ENCODE measurements around the gene ADGRB3. TPM values are rescaled to one million over a fixed set of nuclear protein-coding genes. Genes with fewer than 3 reads are reported as not detected.

ADGRB3 gene
- total RNA-seq, 6 donors from 2014 or later, result 1.1 to 7.3 (median 3.0) TPM

GRCh38 chr6:69232496-69232895 lies 597.4 kb downstream of the ADGRB3 start:
- TF ChIP-seq POLR2A (IDR thresholded peaks at IDR 0.05), result no peak
- no peaks in the 10 kb centered on the region for H3K4me1 ChIP-seq
- ATAC-seq (ENCODE audit: low FRiP score in 2 of 2), result no peak
- WGBS, 2 donors, result 24 to 27% methylated on average over 8 of the region's 8 CpGs
- H3K4me3 ChIP-seq, result no peak overlapping the region
- no peak for DNase-seq
- H3K27ac ChIP-seq, result no peak overlapping the region
- no peaks in the 10 kb centered on the region for H3K9me3 ChIP-seq
- H3K36me3 ChIP-seq, result no peaks in the 10 kb centered on the region
- H3K27me3 ChIP-seq, result no peaks in the 10 kb centered on the region

GRCh38 chr6:69232911-69233448 lies 597.9 kb downstream of the ADGRB3 start:
- Histone ChIP-seq H3K27ac (no peak overlapping the region), H3K27me3 (no peaks in the 10 kb centered on the region), H3K36me3 (no peaks in the 10 kb centered on the region), H3K9me3 (no peaks in the 10 kb centered on the region), H3K4me1 (no peaks in the 10 kb centered on the region), H3K4me3 (no peak overlapping the region)
- DNase-seq (peak; percentile 48 to 91), ATAC-seq (ENCODE audit: low FRiP score in 2 of 2) (peak; percentile 80 to 81)
- 6 to 9% methylated on average over 28 of the region's 28 CpGs for WGBS, 2 donors
- no peak for TF ChIP-seq EP300 (IDR thresholded peaks at IDR 0.05)
- no peak for TF ChIP-seq POLR2AphosphoS5 (IDR thresholded peaks at IDR 0.05)
- TF ChIP-seq CTCF (IDR thresholded peaks at IDR 0.05), result no peak
- no peak for TF ChIP-seq POLR2A (IDR thresholded peaks at IDR 0.05)

- TF ChIP-seq CTCF (IDR thresholded peaks at IDR 0.05) (no peak), EP300 (IDR thresholded peaks at IDR 0.05) (no peak), POLR2AphosphoS5 (IDR thresholded peaks at IDR 0.05) (no peak), POLR2A (IDR thresholded peaks at IDR 0.05) (no peak)
- Histone ChIP-seq H3K4me1 (no peaks in the 10 kb centered on the region), H3K27me3 (no peaks in the 10 kb centered on the region), H3K9me3 (no peaks in the 10 kb centered on the region), H3K27ac (no peak overlapping the region), H3K36me3 (no peaks in the 10 kb centered on the region), H3K4me3 (no peak overlapping the region)
- no peak for DNase-seq
- 10 to 43% methylated on average over 1 of the region's 1 CpG for WGBS, 2 donors
- ATAC-seq (ENCODE audit: low FRiP score in 2 of 2), result no peak
These were observed 603.0 kb downstream of the ADGRB3 start for GRCh38 chr6:69238067-69238466.

- DNase-seq (no peak), ATAC-seq (ENCODE audit: low FRiP score in 2 of 2) (no peak)
- Histone ChIP-seq H3K4me1 (no peaks in the 10 kb centered on the region), H3K27ac (no peak overlapping the region), H3K9me3 (no peaks in the 10 kb centered on the region), H3K4me3 (no peak overlapping the region), H3K36me3 (no peaks in the 10 kb centered on the region), H3K27me3 (no peaks in the 10 kb centered on the region)
- 80 to 93% methylated on average over 2 of the region's 2 CpGs for WGBS, 2 donors
- no peak for TF ChIP-seq POLR2AphosphoS5 (IDR thresholded peaks at IDR 0.05)
- TF ChIP-seq CTCF (IDR thresholded peaks at IDR 0.05), result no peak
- no peak for TF ChIP-seq EP300 (IDR thresholded peaks at IDR 0.05)
- no peak for TF ChIP-seq POLR2A (IDR thresholded peaks at IDR 0.05)
These were observed 611.9 kb downstream of the ADGRB3 start for GRCh38 chr6:69246983-69247382.

- ATAC-seq (ENCODE audit: low FRiP score in 2 of 2) (no peak), DNase-seq (no peak)
- Histone ChIP-seq H3K4me3 (no peak overlapping the region), H3K27ac (no peak overlapping the region), H3K4me1 (no peaks in the 10 kb centered on the region), H3K27me3 (no peaks in the 10 kb centered on the region), H3K9me3 (no peaks in the 10 kb centered on the region), H3K36me3 (no peaks in the 10 kb centered on the region)
- WGBS, 2 donors, result 41 to 90% methylated on average over 2 of the region's 2 CpGs
- TF ChIP-seq CTCF (IDR thresholded peaks at IDR 0.05) (no peak), POLR2AphosphoS5 (IDR thresholded peaks at IDR 0.05) (no peak), POLR2A (IDR thresholded peaks at IDR 0.05) (no peak), EP300 (IDR thresholded peaks at IDR 0.05) (no peak)
These were observed 625.9 kb downstream of the ADGRB3 start for GRCh38 chr6:69261010-69261409.

Measured in upper lobe of left lung (tissue), 6 donors.